HG03571 (cell line): ENCODE data around the gene AKR1E2.

Source experiments
- ATAC-seq: cut with Tn5 transposase; IDR thresholded peaks from one replicate; pipeline ENCODE4 v1.9.1; 2021; ENCODE audit not compliant: unreplicated experiment

Gene AKR1E2

GRCh38 chr10:4825868-4826791 is at the start of gene AKR1E2:
Gene AKR1E2 (plus strand): TSS chr10:4826207. CDS start chr10:4826325, 118 bp downstream.
- no peak for ATAC-seq

- ATAC-seq: no peak
Measured at GRCh38 chr10:4776234-4776638, 49.8 kb upstream of the AKR1E2 start.

DNA sequence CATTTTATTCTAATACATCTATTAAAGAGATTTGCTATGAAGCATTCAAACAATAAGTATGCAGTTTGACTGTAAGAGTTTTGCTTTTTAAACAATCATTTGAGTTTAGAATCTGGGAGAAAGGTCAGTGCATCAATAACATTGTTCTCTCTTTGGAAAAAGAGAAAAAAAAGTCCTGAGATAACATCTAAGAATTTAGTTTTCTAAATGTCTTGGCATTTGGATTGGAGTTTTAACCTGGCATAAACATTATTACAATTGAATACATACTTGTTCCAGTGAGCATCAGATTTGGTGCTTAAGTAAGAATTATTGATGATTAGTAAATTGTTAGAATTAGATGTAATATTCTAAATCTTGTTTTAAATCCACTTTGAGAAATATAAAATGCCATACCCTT is 47.2 kb upstream of the AKR1E2 start:
- ATAC-seq: no peak

DNA sequence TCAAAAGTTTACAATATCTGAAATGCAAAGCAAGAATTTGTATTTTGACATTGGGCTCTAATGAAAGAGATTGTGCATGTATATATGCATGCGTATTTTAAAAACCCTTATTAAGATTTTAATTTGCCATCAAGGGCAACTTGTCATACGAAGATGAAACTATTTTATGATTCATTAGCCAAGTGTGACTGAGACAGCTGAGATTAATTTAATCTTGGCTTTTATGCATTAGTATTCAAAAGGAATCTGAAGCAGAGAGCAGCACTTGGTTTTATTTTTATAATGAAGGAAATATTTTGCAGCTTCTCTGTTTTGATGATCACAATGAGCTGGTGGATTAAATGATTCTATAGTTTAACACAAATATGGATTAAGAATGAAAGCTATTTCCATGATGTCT is 45.9 kb upstream of the AKR1E2 start:
- ATAC-seq: no peak

- no peak for ATAC-seq
Measured at GRCh38 chr10:4780782-4781181, 45.2 kb upstream of the AKR1E2 start.

GRCh38 chr10:4781955-4782354 is 44.1 kb upstream of the AKR1E2 start:
- ATAC-seq: no peak

GRCh38 chr10:4784667-4785333 is 41.2 kb upstream of the AKR1E2 start:
- no peak for ATAC-seq

DNA sequence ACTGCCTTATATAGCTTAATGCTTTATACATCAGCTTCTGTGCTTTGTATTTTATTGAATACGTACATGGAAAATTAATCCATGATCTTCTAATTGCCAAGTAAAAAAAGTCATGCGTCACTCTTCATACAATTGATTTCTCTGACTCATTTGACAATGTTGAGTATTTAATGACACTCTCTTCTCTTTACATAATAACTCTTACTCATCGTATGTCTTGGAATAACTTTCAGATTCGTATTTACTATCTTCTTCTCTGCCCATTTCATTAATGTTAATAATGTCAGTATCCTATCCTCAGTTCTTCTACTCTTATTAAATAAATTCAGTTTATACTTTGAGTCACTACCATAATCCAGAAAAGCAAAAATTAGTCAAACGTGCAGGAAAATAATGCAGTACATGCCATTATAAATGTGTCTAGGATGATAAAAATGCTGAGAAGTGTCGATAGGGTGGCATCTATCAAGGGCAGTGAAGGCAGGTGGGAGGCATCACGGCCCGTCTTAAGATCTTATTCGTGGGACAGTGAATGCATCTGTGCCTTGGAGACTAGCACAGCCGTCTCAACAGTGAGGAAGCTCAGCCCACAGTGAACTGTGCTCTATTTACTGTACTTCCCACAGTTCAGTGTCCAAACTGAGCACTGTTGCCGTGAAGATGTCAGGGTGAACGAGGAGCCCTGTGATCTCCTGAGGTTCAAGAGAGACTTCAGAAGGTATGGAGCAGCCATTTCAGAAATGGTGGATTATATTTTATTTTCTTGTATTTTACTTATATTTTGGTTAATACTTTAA is 39.8 kb upstream of the AKR1E2 start:
- no peak for ATAC-seq

DNA sequence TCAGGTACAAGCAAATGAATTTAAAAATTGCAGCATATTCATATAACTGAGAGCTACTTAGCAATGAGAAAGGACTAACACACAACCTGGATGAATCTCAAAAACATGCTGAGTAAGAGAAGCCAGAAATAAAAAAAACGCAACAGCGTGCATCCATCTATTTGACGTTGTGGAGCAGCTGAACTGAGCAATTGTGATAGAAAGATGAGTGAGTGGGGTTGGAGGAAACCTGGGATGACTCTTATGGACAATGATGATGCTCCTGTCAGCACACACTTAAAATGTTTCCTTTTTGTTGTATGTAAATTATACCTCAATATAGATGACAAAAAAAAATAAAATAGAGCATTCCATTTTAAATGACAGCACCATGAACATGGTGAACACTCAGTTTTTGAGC is 36.0 kb upstream of the AKR1E2 start:
- no peak for ATAC-seq

DNA sequence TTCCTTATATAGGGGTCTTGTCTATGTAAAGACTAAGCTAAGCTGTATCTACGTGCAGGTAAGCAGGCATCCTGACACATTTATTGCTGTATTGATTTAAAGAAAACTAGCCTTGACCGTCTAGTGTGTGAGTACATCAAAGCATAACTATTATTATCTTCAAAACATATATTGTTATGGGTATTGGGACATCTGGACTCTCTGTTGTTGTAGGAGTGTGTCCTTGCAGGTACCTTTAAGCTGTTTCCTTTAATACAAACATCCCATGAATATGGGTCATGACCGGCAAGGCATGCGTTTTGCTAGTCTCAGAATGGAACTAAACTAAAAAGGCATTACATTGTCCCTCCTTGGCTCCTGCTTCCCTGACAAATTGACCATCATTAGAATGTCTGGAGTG is 35.1 kb upstream of the AKR1E2 start:
- no peak for ATAC-seq

DNA sequence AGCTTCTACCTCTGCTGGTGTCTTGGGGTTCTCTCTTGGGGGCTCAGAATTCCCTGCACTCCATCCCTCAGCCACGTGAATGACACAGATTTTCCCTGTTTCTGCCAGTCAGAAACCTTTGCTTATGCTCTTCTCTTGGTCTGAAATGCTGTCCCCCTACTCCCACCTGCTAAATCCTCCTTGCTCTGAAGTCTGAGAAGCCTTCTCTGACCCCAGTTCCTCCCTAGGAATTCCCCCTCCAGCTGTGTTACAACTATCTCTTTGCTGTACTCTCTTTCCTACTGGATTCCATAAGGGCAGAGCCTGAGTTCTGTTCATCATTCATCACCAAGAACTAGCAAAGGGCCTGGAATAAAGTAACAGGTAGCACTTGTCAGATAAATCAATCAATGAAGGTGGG is 33.6 kb upstream of the AKR1E2 start:
- ATAC-seq: no peak

DNA sequence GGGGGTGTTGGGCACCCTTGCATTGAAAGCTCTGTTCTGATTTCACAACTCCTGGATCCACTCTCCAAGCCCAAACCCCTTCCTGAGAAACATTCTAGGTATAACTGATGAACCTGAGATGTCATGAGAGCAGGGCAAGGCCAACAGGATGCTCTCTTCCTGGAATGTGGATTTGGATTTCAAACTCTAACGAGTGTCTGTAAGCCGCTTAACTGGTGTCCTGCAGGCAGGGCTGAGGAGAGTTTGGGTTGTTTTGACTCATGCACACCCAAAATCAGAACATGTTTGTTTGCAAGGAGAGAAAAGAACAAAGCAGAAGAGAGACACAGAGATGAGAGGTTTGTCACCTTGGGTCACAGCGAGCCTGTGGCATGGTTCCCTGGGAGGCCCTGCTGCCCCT is 24.6 kb upstream of the AKR1E2 start:
- ATAC-seq: no peak

GRCh38 chr10:4802711-4803487 is 23.1 kb upstream of the AKR1E2 start:
- ATAC-seq: no peak

DNA sequence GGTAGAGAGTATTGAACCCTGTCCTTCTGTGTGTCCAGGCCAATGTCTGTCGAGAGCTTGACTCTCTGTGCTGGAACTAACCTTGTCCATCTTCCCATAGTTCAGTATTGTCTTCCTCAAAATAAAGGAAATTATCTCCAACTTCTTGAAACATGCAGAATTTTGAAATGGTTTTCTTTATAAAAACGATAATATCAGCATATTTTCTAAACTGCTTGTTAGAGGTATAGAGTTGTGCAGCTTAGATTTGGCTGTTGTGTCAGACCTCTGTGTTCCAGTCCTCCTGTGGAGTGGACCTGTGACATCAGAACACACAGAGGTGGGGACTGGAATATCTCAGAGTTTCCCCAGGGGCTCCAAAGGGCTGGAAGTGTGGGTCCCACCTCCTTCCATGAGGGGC is 22.2 kb upstream of the AKR1E2 start:
- no peak for ATAC-seq

DNA sequence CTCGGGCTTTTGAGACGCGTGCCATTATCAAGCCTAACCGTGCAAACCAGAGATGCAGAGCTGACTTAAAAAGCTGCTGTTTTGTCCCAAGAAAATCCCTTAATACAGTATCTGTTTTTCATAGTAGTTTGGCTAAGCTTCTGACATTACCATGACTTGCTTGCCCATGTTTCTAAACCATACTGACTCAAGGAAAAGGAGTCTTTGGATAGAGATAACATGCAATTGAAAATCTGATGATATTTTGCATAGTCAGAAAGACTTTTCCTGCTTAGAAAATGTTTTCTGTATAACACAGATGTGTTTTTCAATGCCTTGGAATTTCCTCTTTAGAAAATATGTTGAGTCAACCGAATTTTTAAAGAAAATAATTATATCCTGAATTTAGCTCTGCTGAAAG is 21.5 kb upstream of the AKR1E2 start:
- ATAC-seq: no peak

DNA sequence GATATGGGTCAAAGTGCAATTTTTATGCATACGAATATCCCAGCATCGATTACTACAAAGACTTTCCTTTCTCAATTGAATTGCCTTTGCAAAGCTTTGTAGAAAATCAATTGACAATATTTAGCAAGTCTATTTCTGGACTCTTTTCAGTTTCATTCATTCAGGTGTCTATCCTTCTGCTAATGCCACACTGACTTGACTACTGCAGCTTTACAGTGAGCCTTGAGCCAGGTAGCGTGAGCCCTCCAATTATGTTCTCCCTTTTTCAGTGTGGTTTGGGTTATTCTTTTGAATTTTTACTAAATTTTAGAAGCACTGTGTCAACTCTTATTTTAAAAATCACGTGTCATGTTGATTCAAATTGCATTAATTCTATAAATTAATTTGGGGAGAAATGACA is 19.5 kb upstream of the AKR1E2 start:
- ATAC-seq: no peak

- ATAC-seq: peak; percentile 78
Measured at GRCh38 chr10:4807761-4808507, 18.1 kb upstream of the AKR1E2 start.

DNA sequence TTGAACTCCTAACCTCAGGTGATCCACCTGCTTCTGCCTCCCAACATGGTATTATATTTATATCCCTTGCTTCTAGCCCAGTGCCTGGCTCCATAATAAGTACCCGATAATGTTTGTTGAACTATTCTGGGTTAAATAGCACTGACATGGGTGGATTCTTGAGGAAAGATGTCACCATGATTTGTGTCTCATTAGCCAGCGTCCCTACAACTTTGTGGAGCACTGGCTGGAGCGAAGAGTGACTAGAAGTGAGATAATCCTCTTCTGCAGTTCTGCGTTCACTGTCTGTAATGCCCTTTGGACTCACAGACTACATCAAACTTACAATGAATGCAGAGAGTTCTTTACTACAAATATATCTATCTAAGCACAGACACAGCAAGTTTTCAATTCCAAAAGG is 16.9 kb upstream of the AKR1E2 start:
- ATAC-seq: no peak

- ATAC-seq: no peak
Measured at GRCh38 chr10:4810092-4810491, 15.9 kb upstream of the AKR1E2 start.

DNA sequence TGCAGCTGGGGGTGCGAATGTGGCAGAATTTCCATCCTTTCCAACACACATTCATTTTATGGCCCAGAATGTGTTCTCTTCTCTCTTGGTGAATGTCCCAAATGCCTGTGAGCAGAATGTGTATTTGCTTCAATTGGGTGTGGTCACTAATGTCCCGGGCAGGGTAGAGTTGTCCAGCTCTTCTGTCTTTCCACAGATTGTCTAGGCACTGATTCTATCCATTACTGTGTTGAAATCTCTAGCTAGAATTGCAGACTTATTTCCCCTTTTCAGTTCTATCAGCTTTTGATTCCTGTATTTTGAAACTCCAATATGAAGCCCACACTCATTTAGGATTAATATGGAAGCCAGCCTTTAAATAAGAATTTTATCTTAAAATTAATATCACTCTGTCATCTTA is 14.0 kb upstream of the AKR1E2 start:
- no peak for ATAC-seq
